ENCODE data around the gene TTLL11. TPM values are rescaled to one million over a fixed set of nuclear protein-coding genes. Genes with fewer than 3 reads are reported as not detected.

The TTLL11 gene
- polyA plus RNA-seq, 1 donor (not counting 4 experiments of a cell fraction or from before 2014, with no cell fraction given), result 8.0 TPM

DNA sequence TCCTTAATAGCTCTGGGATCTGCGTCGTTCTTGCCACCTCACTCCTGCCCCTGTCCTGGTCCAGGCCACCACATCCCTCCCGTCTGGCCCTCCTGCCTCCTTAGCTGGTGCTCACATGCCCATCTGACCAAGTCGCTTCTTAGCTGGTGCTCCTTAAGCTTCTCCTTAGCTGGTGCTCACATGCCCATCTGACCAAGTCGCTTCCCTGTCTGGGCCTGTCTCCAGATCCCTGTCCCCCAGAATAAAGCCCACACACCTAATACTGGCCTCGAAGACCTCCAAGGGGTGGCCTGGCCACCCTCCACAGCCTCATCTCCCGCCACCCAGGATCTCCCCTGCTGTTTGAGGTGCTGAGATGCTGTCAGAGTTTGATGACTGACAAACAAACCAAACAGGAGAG, 31.4 kb upstream of the TTLL11 start:
- Histone ChIP-seq H3K79me2 (ENCODE audit: control insufficient read depth, insufficient read depth, low read length) (no peaks in the 10 kb centered on the region), H3K27ac (ENCODE audit: control insufficient read depth, insufficient read depth, low read length) (no peak overlapping the region), H3K4me2 (ENCODE audit: control insufficient read depth, extremely low read depth, insufficient read depth, low read depth, low read length) (no peak overlapping the region), H2AFZ (ENCODE audit: control insufficient read depth, low read length) (no peak overlapping the region), H3K9ac (ENCODE audit: control insufficient read depth, extremely low read depth, insufficient read depth, low read length) (no peak overlapping the region), H3K4me1 (ENCODE audit: control insufficient read depth, extremely low read depth, insufficient read depth, low read length) (peaks cover 22% of the 10 kb centered on the region), H3K9me3 (ENCODE audit: control insufficient read depth, low read depth, low read length) (no peaks in the 10 kb centered on the region), H3K36me3 (ENCODE audit: control insufficient read depth in 2 of 2, extremely low read depth in 1 of 2, insufficient read depth in 2 of 2, low read length in 2 of 2) (no peaks in the 10 kb centered on the region), H3K4me3 (ENCODE audit: control insufficient read depth in 2 of 3, extremely low read depth in 1 of 3, insufficient read depth in 2 of 3, low read depth in 1 of 3, low read length in 3 of 3) (no peak overlapping the region), H3K27me3 (ENCODE audit: control insufficient read depth, extremely low read depth, insufficient read depth, low read length) (peaks cover 3% of the 10 kb centered on the region), H3K9me1 (ENCODE audit: control insufficient read depth, extremely low read depth, insufficient read depth, low read length) (no peaks in the 10 kb centered on the region), H4K20me1 (ENCODE audit: control insufficient read depth, extremely low read depth, insufficient read depth, low read length) (no peaks in the 10 kb centered on the region)
- dilution Hi-C loops (cut with MboI; ENCODE audit: extremely low pct_ligation_motif_present, low sequenced_read_pairs), result no loop called here
- DNase-seq (ENCODE audit: low read depth, low spot score) (no peak), FAIRE-seq (no peak)
- TF ChIP-seq, protein P1, sequence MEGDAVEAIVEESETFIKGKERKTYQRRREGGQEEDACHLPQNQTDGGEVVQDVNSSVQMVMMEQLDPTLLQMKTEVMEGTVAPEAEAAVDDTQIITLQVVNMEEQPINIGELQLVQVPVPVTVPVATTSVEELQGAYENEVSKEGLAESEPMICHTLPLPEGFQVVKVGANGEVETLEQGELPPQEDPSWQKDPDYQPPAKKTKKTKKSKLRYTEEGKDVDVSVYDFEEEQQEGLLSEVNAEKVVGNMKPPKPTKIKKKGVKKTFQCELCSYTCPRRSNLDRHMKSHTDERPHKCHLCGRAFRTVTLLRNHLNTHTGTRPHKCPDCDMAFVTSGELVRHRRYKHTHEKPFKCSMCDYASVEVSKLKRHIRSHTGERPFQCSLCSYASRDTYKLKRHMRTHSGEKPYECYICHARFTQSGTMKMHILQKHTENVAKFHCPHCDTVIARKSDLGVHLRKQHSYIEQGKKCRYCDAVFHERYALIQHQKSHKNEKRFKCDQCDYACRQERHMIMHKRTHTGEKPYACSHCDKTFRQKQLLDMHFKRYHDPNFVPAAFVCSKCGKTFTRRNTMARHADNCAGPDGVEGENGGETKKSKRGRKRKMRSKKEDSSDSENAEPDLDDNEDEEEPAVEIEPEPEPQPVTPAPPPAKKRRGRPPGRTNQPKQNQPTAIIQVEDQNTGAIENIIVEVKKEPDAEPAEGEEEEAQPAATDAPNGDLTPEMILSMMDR (optimal IDR thresholded peaks at IDR 0.05 in 1 of 3, IDR thresholded peaks at IDR 0.05 in 1 of 3, conservative IDR thresholded peaks at IDR 0.05 in 1 of 3; ENCODE audit: extremely low read depth in 1 of 3, insufficient read depth in 2 of 3, low read length in 3 of 3), result no peak
- no peak for TF ChIP-seq EZH2 (IDR thresholded peaks at IDR 0.05; ENCODE audit: low read length)

GRCh38 chr9:122124048-122124447, 30.9 kb upstream of the TTLL11 start:
- Histone ChIP-seq H3K9me1 (ENCODE audit: control insufficient read depth, extremely low read depth, insufficient read depth, low read length) (no peaks in the 10 kb centered on the region), H3K27me3 (ENCODE audit: control insufficient read depth, extremely low read depth, insufficient read depth, low read length) (peaks cover 3% of the 10 kb centered on the region), H3K4me2 (ENCODE audit: control insufficient read depth, extremely low read depth, insufficient read depth, low read depth, low read length) (no peak overlapping the region), H3K9me3 (ENCODE audit: control insufficient read depth, low read depth, low read length) (no peaks in the 10 kb centered on the region), H3K4me1 (ENCODE audit: control insufficient read depth, extremely low read depth, insufficient read depth, low read length) (peaks cover 22% of the 10 kb centered on the region), H2AFZ (ENCODE audit: control insufficient read depth, low read length) (no peak overlapping the region), H3K27ac (ENCODE audit: control insufficient read depth, insufficient read depth, low read length) (no peak overlapping the region), H3K9ac (ENCODE audit: control insufficient read depth, extremely low read depth, insufficient read depth, low read length) (no peak overlapping the region), H3K4me3 (ENCODE audit: control insufficient read depth in 2 of 3, extremely low read depth in 1 of 3, insufficient read depth in 2 of 3, low read depth in 1 of 3, low read length in 3 of 3) (no peak overlapping the region), H4K20me1 (ENCODE audit: control insufficient read depth, extremely low read depth, insufficient read depth, low read length) (no peaks in the 10 kb centered on the region), H3K36me3 (ENCODE audit: control insufficient read depth in 2 of 2, extremely low read depth in 1 of 2, insufficient read depth in 2 of 2, low read length in 2 of 2) (no peaks in the 10 kb centered on the region), H3K79me2 (ENCODE audit: control insufficient read depth, insufficient read depth, low read length) (no peaks in the 10 kb centered on the region)
- DNase-seq (ENCODE audit: low read depth, low spot score) (no peak), FAIRE-seq (no peak)
- TF ChIP-seq, protein P1 (optimal IDR thresholded peaks at IDR 0.05 in 1 of 3, IDR thresholded peaks at IDR 0.05 in 1 of 3, conservative IDR thresholded peaks at IDR 0.05 in 1 of 3; ENCODE audit: extremely low read depth in 1 of 3, insufficient read depth in 2 of 3, low read length in 3 of 3), result no peak
- no peak for TF ChIP-seq EZH2 (IDR thresholded peaks at IDR 0.05; ENCODE audit: low read length)
- dilution Hi-C loops (cut with MboI; ENCODE audit: extremely low pct_ligation_motif_present, low sequenced_read_pairs), result no loop called here

Measured in keratinocyte (primary cell).